ENCODE measurements around the gene MACROD2.

The MACROD2 gene

GRCh38 chr20:14783766-14784165 lies 788.5 kb downstream of the MACROD2 start:
- no peak for DNase-seq

DNA sequence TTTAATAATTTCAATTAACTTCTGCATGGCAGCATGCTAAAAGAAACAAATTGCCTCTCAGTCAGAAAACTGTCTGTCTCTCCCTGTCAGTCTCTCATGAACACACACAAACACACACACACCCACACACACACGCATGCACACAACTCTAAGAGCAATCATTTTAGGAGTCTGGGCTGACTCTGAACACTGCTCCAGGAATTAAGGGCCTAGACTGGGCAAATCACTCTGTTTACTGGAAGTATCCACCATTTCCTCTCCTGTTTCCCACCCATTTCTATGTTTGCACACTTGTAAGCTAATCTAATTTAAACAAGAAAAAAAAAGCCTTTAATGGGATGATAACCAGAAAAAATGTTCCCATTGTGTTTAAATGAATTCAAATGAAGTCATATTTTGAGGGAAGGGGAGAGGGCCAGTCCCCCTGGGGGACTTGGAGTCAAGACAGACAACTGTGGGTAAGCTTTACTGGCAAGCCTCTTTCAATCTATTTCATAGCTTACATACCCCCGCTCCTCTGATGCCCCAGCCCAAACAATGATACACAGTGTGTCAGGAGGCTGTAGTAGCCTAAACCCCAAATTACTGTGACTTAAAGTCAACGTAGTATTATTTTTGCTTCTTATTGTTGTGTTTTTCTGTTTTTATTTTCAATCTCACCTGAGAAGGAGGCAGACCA lies 789.9 kb downstream of the MACROD2 start:
- no peak for DNase-seq

GRCh38 chr20:14790190-14790589 lies 794.9 kb downstream of the MACROD2 start:
- no peak for DNase-seq

DNA sequence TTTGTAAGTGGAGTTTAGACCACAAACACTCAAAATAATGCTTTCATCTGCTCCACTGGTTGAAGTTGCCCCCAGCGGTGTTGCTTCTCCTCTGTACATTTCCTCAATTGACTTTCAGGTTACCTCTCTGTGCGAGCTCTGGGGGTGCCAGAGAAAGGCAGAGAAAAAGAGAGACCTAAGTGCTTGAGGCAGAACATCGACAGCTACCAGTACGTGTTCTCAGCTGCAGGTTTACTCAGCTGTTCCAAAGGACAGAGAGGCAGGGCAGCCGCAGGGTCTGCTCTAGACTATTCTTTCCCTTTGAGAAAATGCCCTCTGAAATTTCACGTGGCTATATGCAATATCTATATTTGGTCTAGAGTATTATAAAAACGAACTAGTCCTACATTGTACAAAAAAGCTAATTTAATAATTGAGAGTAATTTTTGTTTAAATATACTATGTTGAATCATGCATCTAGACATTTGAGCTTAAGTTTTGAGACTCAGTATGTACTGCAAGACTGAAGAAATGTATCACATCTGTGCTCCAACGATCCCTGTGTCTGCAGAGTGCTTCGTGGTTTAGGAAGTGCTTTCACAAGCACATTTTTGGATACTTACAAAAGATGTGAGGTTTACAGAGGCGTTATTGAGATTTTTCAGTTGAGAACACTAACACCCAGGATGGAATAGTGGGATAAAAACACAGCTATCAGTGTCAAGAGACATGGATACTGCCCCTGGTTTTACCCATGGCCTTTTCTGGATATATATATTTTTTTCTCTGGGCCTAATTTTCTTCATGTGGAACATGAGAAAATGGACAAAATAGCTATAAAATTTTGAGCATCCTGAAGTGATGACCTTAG lies 795.7 kb downstream of the MACROD2 start:
- DNase-seq, result no peak

GRCh38 chr20:14792915-14793314 lies 797.6 kb downstream of the MACROD2 start:
- no peak for DNase-seq

GRCh38 chr20:14799545-14800216 lies 804.4 kb downstream of the MACROD2 start:
- DNase-seq, result no peak

- no peak for DNase-seq
Measured at GRCh38 chr20:14800707-14801425, 805.5 kb downstream of the MACROD2 start.

DNA sequence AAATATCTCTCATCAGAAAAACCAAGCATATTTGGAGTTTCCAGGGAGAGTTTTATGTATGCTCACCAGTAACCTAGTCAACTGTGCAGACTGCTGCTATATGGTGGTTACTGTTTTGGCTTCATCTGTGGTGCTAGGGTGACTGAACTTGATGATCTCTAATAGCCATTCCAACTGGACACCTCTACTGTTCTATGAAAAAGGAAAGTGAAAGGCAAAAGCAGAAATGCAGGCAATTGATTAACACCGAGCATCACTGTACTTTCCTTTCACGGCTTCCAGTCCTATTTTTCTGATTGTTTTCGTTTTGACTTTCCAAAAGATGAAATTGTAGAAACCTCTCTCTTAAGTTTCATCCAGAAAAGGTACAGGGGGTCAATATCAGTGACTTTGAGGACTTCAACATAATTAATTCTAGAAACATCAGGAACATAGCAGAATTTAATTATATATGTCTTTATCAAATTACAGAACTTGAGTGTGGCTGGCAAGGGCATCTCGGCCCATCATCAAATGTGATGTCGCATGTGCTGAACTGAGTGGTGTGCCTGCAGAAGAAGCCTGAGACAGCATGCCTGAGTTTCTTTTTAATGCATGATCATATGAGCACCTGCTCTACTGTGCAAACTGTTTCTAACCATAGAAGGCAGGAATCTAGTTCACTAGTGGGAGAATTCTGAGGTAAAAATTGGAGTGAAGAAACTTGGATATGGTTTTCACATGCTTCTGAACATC lies 806.4 kb downstream of the MACROD2 start:
- no peak for DNase-seq

- DNase-seq, result no peak
Measured at GRCh38 chr20:14807224-14807623, 811.9 kb downstream of the MACROD2 start.

GRCh38 chr20:14815340-14815739 lies 820.0 kb downstream of the MACROD2 start:
- no peak for DNase-seq

DNA sequence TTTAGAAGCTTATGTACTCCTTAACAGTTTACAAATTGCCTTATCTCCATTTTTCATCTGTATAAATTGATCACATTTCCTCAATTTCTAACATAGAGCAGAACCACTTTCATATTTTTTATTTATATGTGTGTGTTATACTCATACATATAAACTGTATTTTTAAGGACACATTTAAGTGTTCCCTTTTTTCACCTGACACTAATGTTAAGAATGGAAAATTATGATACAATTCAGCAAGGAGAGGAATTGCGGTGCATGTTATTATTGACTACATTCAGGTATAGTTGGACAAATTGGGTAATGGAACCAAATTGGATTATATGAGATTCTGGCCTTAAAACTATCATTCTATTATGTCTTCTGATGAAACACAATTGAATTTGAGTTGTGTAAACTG lies 821.2 kb downstream of the MACROD2 start:
- DNase-seq, result no peak

DNA sequence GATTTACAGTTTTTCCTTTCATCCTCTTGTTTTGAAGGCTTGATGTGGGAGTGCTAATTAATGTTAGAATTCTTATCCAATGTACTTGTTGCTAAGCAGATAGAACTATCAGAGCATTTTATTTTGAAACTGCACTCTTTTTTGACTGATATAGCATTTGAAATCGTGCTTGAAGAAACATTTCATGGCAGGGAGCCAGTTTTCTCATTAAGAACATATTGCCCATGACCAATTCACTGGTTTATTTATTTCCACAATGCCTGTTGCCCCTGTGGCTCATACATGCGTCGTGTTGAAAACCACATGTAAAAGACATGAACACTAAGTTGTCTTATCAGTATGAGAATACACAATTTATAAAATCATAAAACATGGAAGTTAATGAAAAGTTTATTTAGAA lies 821.8 kb downstream of the MACROD2 start:
- no peak for DNase-seq

DNA sequence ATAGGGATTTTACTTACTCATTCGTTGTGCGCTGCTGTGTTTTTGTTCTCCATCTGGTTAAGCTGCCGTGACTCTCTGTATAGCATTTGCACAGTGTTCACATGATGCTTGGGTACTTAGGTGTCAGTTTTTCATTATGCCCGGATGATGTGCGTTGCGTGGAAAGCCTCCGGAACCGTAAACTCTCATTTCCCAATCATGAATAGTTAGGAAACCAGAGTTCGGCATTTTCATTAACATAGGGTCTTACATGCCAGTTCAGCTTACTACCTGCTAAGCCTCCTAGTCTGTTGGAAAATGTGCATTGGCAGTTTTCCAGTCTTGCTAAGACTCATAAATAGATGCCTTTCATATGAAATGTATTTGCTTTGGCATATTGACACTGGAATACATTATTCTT lies 825.5 kb downstream of the MACROD2 start:
- peak; percentile 32 for DNase-seq

DNA sequence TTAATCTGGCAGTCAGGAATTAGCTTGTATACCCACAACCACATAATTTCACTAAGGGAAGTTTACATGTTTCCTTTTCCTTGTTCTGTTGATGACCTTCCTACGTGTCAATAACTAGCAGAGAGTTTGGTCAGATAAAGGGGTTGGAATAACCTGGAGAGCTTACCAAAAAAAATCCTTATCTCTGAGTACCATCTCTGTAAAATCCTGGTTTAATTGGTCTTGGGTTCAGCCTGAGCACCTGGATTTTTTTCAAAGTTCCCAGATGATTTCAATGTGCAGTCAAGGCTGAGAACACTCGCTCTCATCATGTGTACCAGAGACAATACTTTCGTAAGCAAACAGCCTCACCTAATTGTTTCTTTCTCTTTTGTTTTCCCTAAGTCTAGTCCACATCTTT lies 825.9 kb downstream of the MACROD2 start:
- DNase-seq, result no peak

GRCh38 chr20:14824996-14825395 lies 829.7 kb downstream of the MACROD2 start:
- DNase-seq, result no peak

- DNase-seq, result no peak
Measured at GRCh38 chr20:14826543-14827313, 831.4 kb downstream of the MACROD2 start.

DNA sequence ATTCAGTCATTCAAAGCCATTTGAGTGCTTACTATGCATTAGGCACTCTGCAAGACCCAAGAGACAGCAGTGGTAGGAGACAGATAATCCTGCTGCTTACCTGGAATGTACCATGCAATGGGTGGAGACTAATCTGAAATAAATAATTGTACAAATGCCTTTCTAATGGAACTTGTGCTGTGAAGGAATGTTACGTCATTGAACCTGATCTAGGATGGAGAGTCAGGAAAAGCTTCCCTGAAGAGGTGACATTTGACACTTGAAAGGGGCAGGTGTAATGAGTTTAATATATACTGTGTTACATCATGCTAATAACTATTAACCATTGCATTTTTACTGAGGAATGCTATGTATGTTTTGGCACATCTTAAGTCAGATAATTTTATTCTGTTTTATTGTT lies 833.1 kb downstream of the MACROD2 start:
- DNase-seq, result no peak

DNA sequence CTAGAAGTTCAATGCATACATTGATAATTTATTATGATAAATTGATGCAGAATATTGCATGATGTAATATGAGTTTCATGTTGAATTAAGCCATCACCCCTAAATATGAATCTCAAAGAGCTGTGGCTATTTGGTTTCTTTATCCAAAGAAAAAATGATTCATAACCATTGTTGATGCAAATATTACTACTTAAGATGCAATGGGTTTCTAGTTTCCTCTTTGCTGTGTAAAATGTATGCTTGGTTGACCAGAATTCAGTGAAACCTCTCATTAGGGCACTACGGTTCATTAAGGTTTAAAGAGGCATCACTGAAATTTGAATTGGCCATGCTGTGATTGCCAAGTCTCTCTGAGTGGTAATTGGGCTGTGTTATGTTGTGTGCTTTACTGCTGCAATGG lies 834.6 kb downstream of the MACROD2 start:
- DNase-seq, result no peak

DNA sequence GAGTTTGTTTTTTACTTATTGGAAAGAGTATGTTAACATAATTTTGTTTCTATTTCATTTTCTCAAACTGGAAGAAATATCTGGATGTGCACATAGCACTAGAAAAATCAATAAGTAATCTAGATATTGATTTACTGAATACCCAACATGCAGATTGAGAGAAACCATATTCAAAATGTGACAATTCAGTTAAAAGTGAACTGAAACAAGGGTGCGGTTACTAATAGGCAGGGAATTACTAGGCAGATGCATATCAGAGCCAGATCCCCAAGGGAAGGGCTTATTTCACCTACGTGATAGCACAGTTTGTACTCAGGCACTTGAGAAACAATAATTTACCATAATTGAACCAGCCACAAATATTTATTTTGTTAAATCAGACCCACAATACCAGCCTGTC lies 835.1 kb downstream of the MACROD2 start:
- DNase-seq, result no peak

GRCh38 chr20:14830899-14831298 lies 835.6 kb downstream of the MACROD2 start:
- no peak for DNase-seq

DNA sequence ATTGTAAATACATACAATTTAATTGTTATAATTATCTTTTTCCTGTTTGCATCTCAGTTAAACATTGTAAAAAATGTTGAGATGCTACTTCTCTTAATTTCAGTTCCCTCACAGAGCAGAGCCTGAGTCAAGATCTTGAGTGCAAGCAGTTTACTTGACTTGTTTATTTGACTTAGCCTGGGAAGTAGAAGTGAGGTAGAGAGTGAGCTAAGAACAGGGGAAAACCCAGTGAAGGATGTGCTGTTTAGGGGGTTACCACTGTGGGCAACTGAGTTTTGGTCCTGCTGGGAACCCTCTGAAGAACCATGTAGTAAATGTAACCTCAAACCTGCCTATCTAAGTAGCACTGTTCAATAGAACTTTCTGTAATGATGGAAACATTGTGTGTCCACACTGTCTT lies 837.3 kb downstream of the MACROD2 start:
- no peak for DNase-seq

Data from NCI-H82 (cell line).